DMS114 treated with DMSO at 0.1 percent for 48 hours (cell line): Measurements from ENCODE around the gene GSDME.

Experiments
- DNase-seq: peaks from one replicate; lab custom pipeline; 2025; ENCODE audit not compliant: unreplicated experiment; lab: John Stamatoyannopoulos, UW

The GSDME gene

DNA sequence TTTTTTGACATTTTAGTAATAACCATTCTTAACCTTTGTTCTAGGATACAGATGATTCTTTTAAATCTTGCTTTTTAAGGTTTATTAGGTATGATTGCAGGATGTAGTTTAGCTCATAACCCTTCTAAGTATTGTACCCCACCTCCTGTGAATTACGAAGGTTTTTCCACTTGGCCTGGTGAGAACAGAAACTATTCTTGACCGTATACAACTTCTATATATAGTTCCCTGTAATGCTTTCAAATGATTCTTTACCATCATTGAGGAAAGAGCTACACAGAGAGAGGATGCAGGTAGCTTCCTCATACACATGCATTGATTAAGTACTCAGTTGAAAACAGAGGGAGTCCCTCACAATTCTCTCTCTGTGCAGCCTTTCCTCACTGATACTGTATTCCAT is 97.8 kb downstream of the GSDME start:
- no peak for DNase-seq

DNA sequence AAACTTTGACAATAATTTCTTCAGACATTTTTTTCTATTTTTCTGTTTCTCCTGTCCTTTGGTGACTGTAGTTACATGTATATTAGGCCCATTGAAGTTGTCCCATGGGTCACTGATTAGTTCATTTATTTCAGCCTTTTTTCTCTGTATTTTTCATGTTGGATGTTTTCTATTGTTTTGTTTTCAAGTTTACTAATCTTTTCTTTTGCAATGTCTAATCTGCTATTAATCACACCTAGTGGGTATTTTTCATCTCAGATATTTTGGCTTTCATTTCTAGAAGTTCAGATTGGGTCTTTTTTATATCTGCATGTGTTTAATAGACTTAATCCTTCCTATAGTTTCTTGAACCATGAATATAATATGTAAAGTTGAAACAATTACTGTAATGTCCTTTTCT is 99.3 kb downstream of the GSDME start:
- DNase-seq = no peak

DNA sequence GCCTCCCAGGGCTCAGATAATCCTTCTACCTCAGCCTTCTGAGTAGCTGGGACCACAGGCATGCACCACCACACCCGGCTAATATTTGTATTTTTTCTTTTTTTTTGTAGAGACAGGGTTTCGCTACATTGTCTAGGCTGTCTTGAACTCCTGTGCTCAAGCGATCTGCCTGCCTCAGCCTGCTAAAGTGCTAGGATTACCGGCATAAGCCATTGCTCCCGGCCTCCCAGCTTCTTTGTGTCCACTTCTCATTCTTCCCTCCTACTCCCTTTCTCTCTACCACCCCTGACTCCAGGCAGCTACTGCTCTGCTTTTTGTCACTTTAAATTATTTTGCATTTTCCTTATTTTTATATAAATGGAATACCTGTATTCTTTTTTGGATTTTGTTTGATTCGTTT is 100.7 kb downstream of the GSDME start:
- DNase-seq = no peak

DNA sequence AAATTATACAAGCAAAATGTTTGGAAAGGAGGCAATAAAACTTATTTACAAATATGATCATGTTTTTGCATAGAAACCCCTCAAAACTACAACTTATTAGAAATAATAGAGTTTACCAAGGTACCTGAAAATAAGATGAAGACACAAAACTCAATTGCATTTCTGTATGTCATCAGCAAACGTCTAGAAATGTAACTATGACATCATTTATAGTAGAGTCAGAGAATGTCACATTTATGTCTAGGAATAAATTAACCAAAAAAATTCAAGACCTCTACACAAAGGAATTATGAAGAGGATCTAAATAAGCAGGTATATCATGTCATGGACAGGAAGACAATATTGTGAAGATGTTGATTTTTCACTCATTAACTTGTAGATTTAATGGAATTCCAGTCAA is 103.0 kb downstream of the GSDME start:
- no peak for DNase-seq

DNA sequence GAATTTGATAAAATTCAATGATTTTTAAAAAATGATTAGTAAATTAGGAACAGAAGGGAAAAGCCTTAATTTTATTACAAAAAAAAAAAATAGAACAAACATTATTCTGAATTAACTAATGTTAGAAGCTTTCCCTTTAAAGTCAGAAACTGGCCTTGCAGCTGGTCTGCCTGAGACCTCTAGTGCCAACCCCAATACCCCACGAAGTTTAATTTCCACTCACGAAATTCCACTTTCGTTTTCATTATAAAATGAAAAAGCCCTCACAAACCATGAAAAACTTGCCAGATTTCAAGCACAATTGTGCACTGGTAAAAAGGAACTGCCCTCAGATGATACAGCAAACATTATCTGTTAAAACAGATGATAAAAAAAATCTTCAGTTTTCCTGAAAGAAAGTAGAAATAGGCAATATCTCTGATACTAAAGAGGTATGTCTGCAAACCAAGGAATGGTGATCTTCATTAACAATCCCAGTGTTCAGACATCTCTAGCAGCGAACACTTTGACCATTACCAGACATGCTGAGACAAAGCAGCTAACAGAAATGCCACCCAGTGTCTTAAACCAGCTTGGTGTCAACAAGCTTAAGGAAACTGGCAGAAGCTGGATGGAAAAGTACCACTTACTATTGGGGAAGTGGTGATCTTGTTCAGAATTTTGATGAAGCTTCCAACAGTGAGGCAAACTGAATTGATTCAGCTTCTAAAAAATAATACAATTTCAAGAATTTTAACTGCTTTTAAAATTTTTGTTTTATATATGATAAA is 103.8 kb downstream of the GSDME start:
- no peak for DNase-seq

DNA sequence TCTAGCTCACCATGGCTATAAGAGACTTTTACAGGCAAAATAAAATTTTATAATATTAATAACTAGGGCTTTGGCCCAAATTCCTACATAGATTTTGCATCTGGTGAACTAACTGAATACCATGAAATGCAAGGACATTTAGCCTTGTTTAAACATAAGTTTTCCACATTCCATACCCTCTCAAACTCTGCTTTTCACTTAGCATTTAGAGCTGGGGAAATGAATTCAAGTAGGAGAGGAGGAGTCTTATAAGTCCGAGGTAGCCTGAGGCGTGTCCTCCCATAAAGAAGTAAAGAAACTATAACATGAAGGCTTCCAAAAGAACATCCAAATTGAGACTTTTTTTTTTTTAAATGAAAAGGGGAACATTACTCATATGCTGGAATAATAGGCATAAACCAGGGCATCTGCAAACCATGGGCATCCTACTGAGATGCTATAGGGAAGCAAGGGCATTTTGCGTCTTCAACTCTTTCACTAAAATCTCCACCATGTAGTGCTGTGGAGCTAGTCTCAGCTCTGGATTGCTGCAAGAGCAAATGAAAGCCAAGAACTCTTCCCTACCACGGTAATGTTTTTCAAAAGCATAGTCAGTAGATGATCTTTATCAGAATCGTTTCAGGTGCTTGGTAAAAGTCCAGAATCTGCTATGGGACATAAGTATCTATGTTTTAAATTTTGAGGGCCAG is 104.9 kb downstream of the GSDME start:
- DNase-seq = no peak
